Panc1 (cell line): ENCODE measurements around the gene MAL.

Experiments
- POLR2AphosphoS5 ChIP-seq: IDR thresholded peaks from 2 replicates; pipeline ENCODE4 v1.6.1; 2012; ENCODE audit warnings: mild to moderate bottlenecking, low read depth, low read length, moderate library complexity
- SIN3A ChIP-seq: IDR thresholded peaks from 2 replicates; pipeline ENCODE4 v1.6.1; 2012; ENCODE audit warnings: low read depth, mild to moderate bottlenecking, low read length, moderate library complexity, borderline replicate concordance; ENCODE audit not compliant: insufficient read depth
- TF ChIP-seq, protein P1 (sequence below): fragments of 450-650 bp; IDR thresholded peaks from 2 replicates; pipeline ENCODE4 v1.5.1; 2017; ENCODE audit warnings: mild to moderate bottlenecking

DNA sequence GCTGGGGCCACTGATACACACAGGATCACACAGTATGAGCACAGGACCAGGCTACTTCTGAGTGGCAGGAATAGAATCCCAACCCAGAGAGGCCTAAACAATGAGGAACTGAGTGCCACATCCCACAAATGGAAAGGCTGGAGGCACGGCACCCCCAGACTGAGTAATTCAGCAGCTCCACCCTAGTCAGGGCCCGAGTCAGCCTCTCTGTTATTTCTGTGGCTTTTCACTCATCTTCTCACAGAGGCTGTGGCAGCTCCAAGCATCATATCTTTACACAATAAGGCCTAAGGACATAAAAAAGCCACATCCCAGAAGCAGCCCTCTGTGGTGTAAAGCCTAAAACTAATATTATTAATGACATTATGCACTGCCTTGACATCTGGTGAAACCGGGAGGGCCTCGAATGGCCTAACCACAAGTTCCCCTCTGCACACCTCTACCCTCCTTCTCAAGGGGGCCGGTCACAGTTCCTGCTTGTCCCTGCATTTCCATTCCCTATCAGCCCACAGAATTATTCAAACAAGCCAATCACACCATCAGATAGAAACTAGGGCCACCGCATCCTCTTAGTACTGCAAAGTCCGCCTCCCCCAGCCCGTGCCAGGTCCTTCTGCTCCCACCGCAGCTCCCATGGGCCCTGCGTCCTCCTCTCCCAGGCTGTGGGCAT lies 12.5 kb upstream of the MAL start:
- TF ChIP-seq, protein P1, sequence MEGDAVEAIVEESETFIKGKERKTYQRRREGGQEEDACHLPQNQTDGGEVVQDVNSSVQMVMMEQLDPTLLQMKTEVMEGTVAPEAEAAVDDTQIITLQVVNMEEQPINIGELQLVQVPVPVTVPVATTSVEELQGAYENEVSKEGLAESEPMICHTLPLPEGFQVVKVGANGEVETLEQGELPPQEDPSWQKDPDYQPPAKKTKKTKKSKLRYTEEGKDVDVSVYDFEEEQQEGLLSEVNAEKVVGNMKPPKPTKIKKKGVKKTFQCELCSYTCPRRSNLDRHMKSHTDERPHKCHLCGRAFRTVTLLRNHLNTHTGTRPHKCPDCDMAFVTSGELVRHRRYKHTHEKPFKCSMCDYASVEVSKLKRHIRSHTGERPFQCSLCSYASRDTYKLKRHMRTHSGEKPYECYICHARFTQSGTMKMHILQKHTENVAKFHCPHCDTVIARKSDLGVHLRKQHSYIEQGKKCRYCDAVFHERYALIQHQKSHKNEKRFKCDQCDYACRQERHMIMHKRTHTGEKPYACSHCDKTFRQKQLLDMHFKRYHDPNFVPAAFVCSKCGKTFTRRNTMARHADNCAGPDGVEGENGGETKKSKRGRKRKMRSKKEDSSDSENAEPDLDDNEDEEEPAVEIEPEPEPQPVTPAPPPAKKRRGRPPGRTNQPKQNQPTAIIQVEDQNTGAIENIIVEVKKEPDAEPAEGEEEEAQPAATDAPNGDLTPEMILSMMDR, result no peak
- TF ChIP-seq POLR2AphosphoS5 (no peak), SIN3A (no peak)
